HepG2 (cell line): ENCODE data around the gene IRF6. TPM values are rescaled to one million over a fixed set of nuclear protein-coding genes. Genes with fewer than 3 reads are reported as not detected.
A peak's percentile ranks its signal among the peaks of the same experiment; 100 is the strongest.

Experiments
- ATAC-seq: fragments of 200-7000 bp; cut with Tn5 transposase; 3 replicates; pipeline ENCODE4 v1.9.1; 2020; ENCODE audit warnings: mild to moderate bottlenecking, moderate library complexity
- BruUV-seq: library from RNA; stranded (reverse); fragments of 400-500 nt; replicated peaks from 2 replicates; lab custom pipeline; 2021; lab: Mats Ljungman, UMichigan
- CTCF ChIA-PET: fragments of 300-600 bp; formaldehyde crosslinking; extraction: SDS; loops from one replicate; lab custom pipeline; 2021; ENCODE audit warnings: low total read pairs, inconsistent platforms, low intra/inter-chr PET ratio; lab: Yijun Ruan, JAX
- POLR2A ChIA-PET: fragments of 350-600 bp; sonication (Branson Sonifier 250); formaldehyde crosslinking; loops from one replicate; lab custom pipeline; 2020; ENCODE audit warnings: antibody characterized with exemption, inconsistent platforms; lab: Yijun Ruan, JAX
- DNase-seq: peaks from one replicate; pipeline ENCODE4 v3.0.0-alpha.2; 2015; ENCODE audit warnings: low spot score
- FAIRE-seq: peaks from 3 replicates; lab custom pipeline; 2011; peaks lifted over from hg19 to GRCh38; lab: Jason Lieb, UNC
- H2AFZ ChIP-seq: one replicate; pipeline ENCODE4 v1.6.1; 2011; ENCODE audit warnings: low read length, inconsistent platforms
- H3K27ac ChIP-seq: fragments of 300-600 bp; 3 replicates; pipeline ENCODE4 v1.8.0; 2011; ENCODE audit warnings: mixed run types, mild to moderate bottlenecking, mixed read lengths, low read length, inconsistent platforms; ENCODE audit not compliant: insufficient read depth; ENCODE audit errors: extremely low read length
- H3K27me3 ChIP-seq, 2 experiments: fragments of 200-600 bp in 1 of 2; 2 replicates in 1 of 2; 3 replicates in 1 of 2; pipeline versions ENCODE4 v1.6.0 to v1.8.0; 2011; ENCODE audit warnings: low read length in 2 of 2, mild to moderate bottlenecking in 2 of 2, moderate library complexity in 2 of 2, inconsistent platforms in 1 of 2; ENCODE audit not compliant: insufficient read depth in 2 of 2, control insufficient read depth in 1 of 2
- H3K36me3 ChIP-seq, 2 experiments: fragments of 200-600 bp in 1 of 2; replicated peaks in 1 of 2; 2 replicates in 1 of 2; 3 replicates in 1 of 2; pipeline versions ENCODE4 v1.5.1 to v1.8.0; 2011; ENCODE audit warnings: low read length in 2 of 2, inconsistent platforms in 1 of 2; ENCODE audit not compliant: insufficient read depth in 2 of 2, control insufficient read depth in 1 of 2
- H3K4me1 ChIP-seq: 2 replicates; pipeline ENCODE4 v1.5.1; 2012; ENCODE audit warnings: low read length, inconsistent platforms; ENCODE audit not compliant: insufficient read depth
- H3K4me2 ChIP-seq: 2 replicates; pipeline ENCODE4 v1.6.0; 2011; ENCODE audit warnings: low read depth, low read length, inconsistent platforms
- H3K4me3 ChIP-seq, 3 experiments: fragments of 200-600 bp in 1 of 3; sonication (generic), shearing (Covaris generic) in 1 of 3; replicated peaks in 1 of 3; 2 replicates each; pipeline ENCODE4 v1.5.1; 2011 to 2016; ENCODE audit warnings: low read length in 3 of 3, inconsistent platforms in 2 of 3, low read depth in 2 of 3, mild to moderate bottlenecking in 2 of 3, control low read depth in 1 of 3, mixed read lengths in 1 of 3; ENCODE audit not compliant: insufficient read depth in 1 of 3
- H3K79me2 ChIP-seq: one replicate; pipeline ENCODE4 v1.6.1; 2011; ENCODE audit warnings: low read length, inconsistent platforms; ENCODE audit not compliant: insufficient read depth
- H3K9ac ChIP-seq: 2 replicates; pipeline ENCODE4 v1.6.0; 2011; ENCODE audit warnings: mild to moderate bottlenecking, low read depth, low read length, inconsistent platforms; ENCODE audit not compliant: insufficient read depth
- H3K9me3 ChIP-seq: 2 replicates; pipeline ENCODE4 v1.5.1; 2012; ENCODE audit warnings: mild to moderate bottlenecking, low read length
- H4K20me1 ChIP-seq: 2 replicates; pipeline ENCODE4 v1.6.0; 2011; ENCODE audit warnings: inconsistent platforms, mild to moderate bottlenecking, low read length, moderate library complexity; ENCODE audit not compliant: insufficient read depth
- ARNT ChIP-seq: fragments of 450-650 bp; IDR thresholded peaks from 2 replicates; pipeline ENCODE4 v1.6.1; 2017
- ATF4 ChIP-seq, 2 experiments: fragments of 450-650 bp in 1 of 2; sonication (generic) in 1 of 2; formaldehyde crosslinking; IDR thresholded peaks; 2 replicates each; pipeline versions ENCODE4 v1.5.0 to v1.8.0; 2020 to 2022; ENCODE audit warnings: mild to moderate bottlenecking in 1 of 2, missing genetic modification reagents in 1 of 2
- ATF7-NPFF ChIP-seq: sonication (generic); formaldehyde crosslinking; IDR thresholded peaks from 2 replicates; pipeline ENCODE4 v1.8.1; 2023; ENCODE audit warnings: mild to moderate bottlenecking, low read depth, missing genetic modification reagents, moderate library complexity
- CEBPB ChIP-seq: IDR thresholded peaks from 2 replicates; pipeline ENCODE4 v1.6.1; 2011; ENCODE audit warnings: low read depth, low read length, improper control_type of control experiment, borderline replicate concordance
- KAT7 ChIP-seq: IDR thresholded peaks from 2 replicates; pipeline ENCODE4 v1.6.1; 2018; ENCODE audit warnings: borderline replicate concordance, missing compliant biosample characterization
- MAFF ChIP-seq: IDR thresholded peaks from 2 replicates; pipeline ENCODE4 v1.6.1; 2011; ENCODE audit warnings: low read depth, low read length, improper control_type of control experiment
- RFX1 ChIP-seq: fragments of 450-650 bp; IDR thresholded peaks from 2 replicates; pipeline ENCODE4 v1.6.1; 2017
- ZBTB7B ChIP-seq: sonication (generic); formaldehyde crosslinking; IDR thresholded peaks from 2 replicates; pipeline ENCODE4 v1.4.0; 2020; ENCODE audit warnings: missing genetic modification reagents
- ZC3H4 ChIP-seq: sonication (generic); formaldehyde crosslinking; IDR thresholded peaks from 2 replicates; pipeline ENCODE4 v1.4.0; 2020; ENCODE audit warnings: missing genetic modification reagents, borderline replicate concordance
- ZMAT5 ChIP-seq: sonication (generic); formaldehyde crosslinking; IDR thresholded peaks from 2 replicates; pipeline ENCODE4 v1.5.0; 2020; ENCODE audit warnings: mild to moderate bottlenecking, low read depth, missing genetic modification reagents, borderline replicate concordance
- WGBS: methylation state at CpG from one replicate; pipeline ENCODE4 v1.1.6; 2017; ENCODE audit warnings: low lambda C conversion rate; 5-methylcytosine and 5-hydroxymethylcytosine counted together
- in situ Hi-C: cut with HindIII; loops from 2 replicates; pipeline ENCODE4 v1.10.0; 2017; ENCODE audit warnings: low pct_unique_long_range_greater_than_20kb; ENCODE audit not compliant: extremely low pct_ligation_motif_present
- intact Hi-C: fragments of 100-400 bp; cut with micrococcal nuclease; formaldehyde crosslinking; loops from one replicate; pipeline ENCODE4 v1.10.0; 2022; ENCODE audit not compliant: unreplicated experiment
- polyA plus RNA-seq, 8 experiments: library from polyadenylated mRNA; depleted of rRNA in 3 of 8; stranded (reverse) in 7 of 8; unstranded in 1 of 8; fragments of >200 nt; fragmentation: Illumina TruSeq in 4 of 8; extraction: Trizol in 4 of 8; gene quantifications; 2 replicates each; pipeline versions ENCODE4 v1.2.1 to v1.2.3, GENCODE V29; 2011 to 2016; ENCODE audit warnings: low read depth in 4 of 8, missing spikeins in 1 of 8, mixed read lengths in 1 of 8; ENCODE audit not compliant: insufficient read depth in 1 of 8
- total RNA-seq, 5 experiments: library from RNA; depleted of rRNA; stranded (reverse); fragments of >200 nt; fragmentation: Illumina TruSeq; extraction: Trizol; gene quantifications; 2 replicates each; pipeline ENCODE4 v1.2.3, GENCODE V29; 2016; ENCODE audit warnings: low read depth in 1 of 5
- TF ChIP-seq, protein P1 (sequence below): sonication (generic); formaldehyde crosslinking; IDR thresholded peaks from 2 replicates; pipeline ENCODE4 v1.8.0; 2022; ENCODE audit warnings: low read depth, missing genetic modification reagents

The IRF6 gene
- total and polyA plus RNA-seq, 2 of the 13 experiments (the other 11 are each of a cell fraction or from before 2014, with no cell fraction given) = 0.02 TPM; not detected in 1

- H3K27me3 ChIP-seq = peaks cover 1 to 6% of the 10 kb centered on the region in 2 experiments; a peak in 2 of 5 replicates
- H2AFZ ChIP-seq = no peak overlapping the region
- ChIA-PET CTCF (no interaction called here), POLR2A (no interaction called here)
- H3K36me3 ChIP-seq = no peaks in the 10 kb centered on the region
- WGBS = 23% methylated on average over 6 of the region's 9 CpGs
- no peak for FAIRE-seq
- TF ChIP-seq ZMAT5 (CRISPR knock-in tag) (no peak), ATF4 (CRISPR knock-in tag; IDR thresholded peaks at IDR 0.05) (no peak), CEBPB (peak; percentile 64)
- H3K27ac ChIP-seq = no peak overlapping the region
- BruUV-seq = no TSS peak
- H3K4me2 ChIP-seq = no peak overlapping the region
- ATAC-seq = no peak
- intact Hi-C loops = no loop called here
- H4K20me1 ChIP-seq = no peaks in the 10 kb centered on the region
- DNase-seq = no peak
- in situ Hi-C loops = no loop called here
- no peaks in the 10 kb centered on the region for H3K4me1 ChIP-seq
- peaks cover 8% of the 10 kb centered on the region; the same call in 1 of the 2 replicates for H3K9me3 ChIP-seq
- no peak overlapping the region for H3K4me3 ChIP-seq
- H3K79me2 ChIP-seq = no peaks in the 10 kb centered on the region
- H3K9ac ChIP-seq = no peak overlapping the region
Measured at GRCh38 chr1:209768354-209768774, 37.6 kb downstream of the IRF6 start.

DNA sequence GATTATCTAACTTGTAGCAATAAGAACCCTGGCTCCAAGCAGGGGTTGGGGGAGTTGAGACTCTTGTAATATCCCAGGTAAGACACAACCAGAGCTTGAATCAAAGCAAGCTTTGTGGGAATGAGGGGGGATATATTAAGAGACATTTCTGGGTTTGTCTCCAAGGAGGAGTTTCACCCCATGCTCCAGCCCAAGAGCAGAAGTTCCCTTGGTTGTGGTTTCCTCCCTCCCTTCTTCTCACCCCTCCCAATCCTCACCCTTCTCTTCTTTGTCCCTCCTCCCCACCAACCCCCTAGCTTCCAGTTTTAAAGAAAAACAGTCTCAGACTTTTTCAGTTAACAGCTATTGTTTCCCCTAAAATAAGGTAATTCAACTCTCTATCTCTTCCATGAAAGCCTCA is 38.2 kb downstream of the IRF6 start:
- H3K4me1 ChIP-seq = no peaks in the 10 kb centered on the region
- H3K9me3 ChIP-seq = peaks cover 8% of the 10 kb centered on the region; the same call in 1 of the 2 replicates
- FAIRE-seq = no peak
- ATAC-seq = no peak
- in situ Hi-C loops (no loop called here), intact Hi-C loops (no loop called here)
- POLR2A ChIA-PET = no interaction called here
- no peaks in the 10 kb centered on the region for H3K79me2 ChIP-seq
- no peak overlapping the region for H3K4me3 ChIP-seq
- H3K36me3 ChIP-seq = no peaks in the 10 kb centered on the region
- no peak overlapping the region for H3K27ac ChIP-seq
- H3K4me2 ChIP-seq = no peak overlapping the region
- peaks cover 1 to 6% of the 10 kb centered on the region in 2 experiments; a peak in 2 of 5 replicates for H3K27me3 ChIP-seq
- DNase-seq = no peak
- H2AFZ ChIP-seq = no peak overlapping the region
- H3K9ac ChIP-seq = no peak overlapping the region
- BruUV-seq = no TSS peak
- no peaks in the 10 kb centered on the region for H4K20me1 ChIP-seq
- TF ChIP-seq ARNT (no peak), ATF7-NPFF (CRISPR knock-in tag) (no peak), RFX1 (no peak), ZC3H4 (CRISPR knock-in tag) (no peak), MAFF (no peak), ZBTB7B (CRISPR knock-in tag) (no peak), KAT7 (CRISPR knock-in tag) (no peak)
- TF ChIP-seq, protein P1, sequence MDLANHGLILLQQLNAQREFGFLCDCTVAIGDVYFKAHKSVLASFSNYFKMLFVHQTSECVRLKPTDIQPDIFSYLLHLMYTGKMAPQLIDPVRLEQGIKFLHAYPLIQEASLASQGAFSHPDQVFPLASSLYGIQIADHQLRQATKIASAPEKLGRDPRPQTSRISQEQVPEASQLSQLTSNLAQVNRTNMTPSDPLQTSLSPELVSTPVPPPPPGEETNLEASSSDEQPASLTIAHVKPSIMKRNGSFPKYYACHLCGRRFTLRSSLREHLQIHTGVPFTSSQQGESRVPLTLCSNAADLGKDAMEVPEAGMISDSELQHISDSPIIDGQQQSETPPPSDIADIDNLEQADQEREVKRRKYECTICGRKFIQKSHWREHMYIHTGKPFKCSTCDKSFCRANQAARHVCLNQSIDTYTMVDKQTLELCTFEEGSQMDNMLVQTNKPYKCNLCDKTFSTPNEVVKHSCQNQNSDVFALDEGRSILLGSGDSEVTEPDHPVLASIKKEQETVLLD (CRISPR knock-in tag) = no peak
- CTCF ChIA-PET = no interaction called here
